Small intestine (tissue), 7 donors: ENCODE data around the gene ZNF407. TPM values are rescaled to one million over a fixed set of nuclear protein-coding genes. Genes with fewer than 3 reads are reported as not detected.

Experiments used
- DNase-seq, 2 donors: peaks; one replicate each; pipeline versions ENCODE4 v3.0.0 to v3.0.0-alpha.2; 2013
- FAIRE-seq: peaks from 2 replicates; lab custom pipeline; 2012; peaks lifted over from hg19 to GRCh38; lab: Jason Lieb, UNC
- H3K27ac ChIP-seq, 3 donors: one replicate each; pipeline ENCODE4 v1.5.1; 2013; ENCODE audit warnings: low read length in 2 of 3, mild to moderate bottlenecking in 2 of 3, control low read depth in 1 of 3, inconsistent platforms in 1 of 3, low read depth in 1 of 3, moderate library complexity in 1 of 3
- H3K27me3 ChIP-seq, 3 donors: one replicate each; pipeline ENCODE4 v1.6.1; 2013; ENCODE audit warnings: low read length in 3 of 3, inconsistent platforms in 1 of 3; ENCODE audit not compliant: control insufficient read depth in 3 of 3, insufficient read depth in 3 of 3
- H3K36me3 ChIP-seq, 3 donors: one replicate each; pipeline ENCODE4 v1.6.1; 2013; ENCODE audit warnings: low read length in 3 of 3, inconsistent platforms in 1 of 3, low read depth in 1 of 3, mild to moderate bottlenecking in 1 of 3, moderate library complexity in 1 of 3; ENCODE audit not compliant: control insufficient read depth in 3 of 3, insufficient read depth in 2 of 3
- H3K4me1 ChIP-seq, 3 donors: one replicate each; pipeline ENCODE4 v1.6.1; 2013; ENCODE audit warnings: low read length in 2 of 3, inconsistent platforms in 1 of 3, low read depth in 1 of 3, mild to moderate bottlenecking in 1 of 3, moderate library complexity in 1 of 3; ENCODE audit not compliant: control insufficient read depth in 3 of 3, insufficient read depth in 2 of 3
- H3K4me3 ChIP-seq, 3 donors: one replicate each; pipeline ENCODE4 v1.5.1; 2013; ENCODE audit warnings: low read length in 3 of 3, control low read depth in 1 of 3, inconsistent platforms in 1 of 3, low read depth in 1 of 3, mild to moderate bottlenecking in 1 of 3, moderate library complexity in 1 of 3
- H3K9me3 ChIP-seq, 2 donors: one replicate each; pipeline ENCODE4 v1.6.1; 2013; ENCODE audit warnings: low read depth in 1 of 2, low read length in 1 of 2; ENCODE audit not compliant: control insufficient read depth in 2 of 2, insufficient read depth in 1 of 2
- WGBS, 3 donors: extraction: QIAGEN DNeasy Blood & Tissue Kit; methylation state at CpG; one replicate each; pipeline ENCODE4 v1.1.7; 2013; 5-methylcytosine and 5-hydroxymethylcytosine counted together
- polyA plus RNA-seq, 4 donors: library from polyadenylated mRNA; stranded (reverse) in 3 of 4; unstranded in 1 of 4; fragments of 200-250 nt in 3 of 4; fragments of 120-200 nt in 1 of 4; gene quantifications; one replicate each; pipeline versions ENCODE4 v1.2.1 to v1.2.3, GENCODE V29; 2013
- donor health status: healthy with polysubstance abuse.
- donor health status: control.
- donor health status: control.
- donor health status: Bipolar disorder and iron deficiency.
- donor health status: healthy.

Gene ZNF407
- polyA plus RNA-seq, 4 donors = 2.7 to 6.3 (median 4.0) TPM

DNA sequence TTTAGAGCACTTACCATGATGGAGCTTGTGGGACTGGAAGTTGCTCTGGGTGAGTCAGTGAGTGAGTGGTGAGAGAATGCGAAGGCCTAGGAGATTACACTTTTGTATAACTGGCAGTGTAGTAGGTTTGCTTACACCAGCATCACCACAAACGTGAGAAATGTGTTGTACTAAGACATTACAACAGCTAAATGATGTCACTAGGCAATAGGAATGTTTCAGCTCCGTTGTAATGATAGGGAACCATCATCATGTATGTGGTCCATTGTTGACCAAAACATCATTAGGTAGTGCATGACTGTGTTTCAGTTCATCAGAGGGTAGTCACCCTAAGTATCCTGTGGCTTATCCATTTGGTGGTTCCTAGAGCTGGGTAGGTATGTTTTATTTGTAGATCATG lies 11.9 kb downstream of the ZNF407 start:
- no peak for FAIRE-seq
- DNase-seq = no peak
- Histone ChIP-seq H3K27ac (no peak overlapping the region), H3K4me3 (no peak overlapping the region), H3K36me3 (no peaks in the 10 kb centered on the region), H3K4me1 (no peaks in the 10 kb centered on the region), H3K27me3 (no peaks in the 10 kb centered on the region), H3K9me3 (no peaks in the 10 kb centered on the region)
- 81 to 86% (median 85%) methylated on average over 3 of the region's 3 CpGs for WGBS, 3 donors

DNA sequence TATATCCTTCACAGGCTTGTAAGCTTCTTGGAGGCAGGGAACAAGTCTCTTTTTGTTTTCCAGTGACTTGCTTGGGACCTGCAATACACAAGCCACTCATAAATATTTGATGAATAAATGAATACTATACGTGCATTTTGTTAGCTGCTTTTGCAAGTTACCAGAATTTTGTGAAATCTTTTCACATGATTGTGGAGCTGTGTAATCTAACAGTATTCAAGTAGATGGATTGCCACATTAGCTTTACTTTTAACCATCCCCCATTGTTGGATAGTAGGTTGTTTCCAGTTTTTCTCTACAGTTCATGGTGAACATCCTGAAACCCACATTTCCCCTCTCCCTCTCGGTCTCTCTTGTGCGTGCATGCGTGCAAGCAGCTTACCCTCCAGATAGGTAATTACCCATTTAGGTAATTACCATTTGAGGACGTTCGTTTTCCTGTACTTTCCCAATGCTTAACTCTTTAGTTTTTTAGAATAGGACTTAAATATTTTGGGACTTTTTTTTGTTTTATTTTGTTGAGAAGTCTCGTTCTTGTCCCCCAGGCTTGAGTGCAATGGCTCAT lies 12.5 kb downstream of the ZNF407 start:
- no peak for FAIRE-seq
- 88 to 96% (median 89%) methylated on average over 7 of the region's 7 CpGs for WGBS, 3 donors
- H3K9me3 ChIP-seq = peaks cover 0 to 4% of the 10 kb centered on the region in 2 donors

DNA sequence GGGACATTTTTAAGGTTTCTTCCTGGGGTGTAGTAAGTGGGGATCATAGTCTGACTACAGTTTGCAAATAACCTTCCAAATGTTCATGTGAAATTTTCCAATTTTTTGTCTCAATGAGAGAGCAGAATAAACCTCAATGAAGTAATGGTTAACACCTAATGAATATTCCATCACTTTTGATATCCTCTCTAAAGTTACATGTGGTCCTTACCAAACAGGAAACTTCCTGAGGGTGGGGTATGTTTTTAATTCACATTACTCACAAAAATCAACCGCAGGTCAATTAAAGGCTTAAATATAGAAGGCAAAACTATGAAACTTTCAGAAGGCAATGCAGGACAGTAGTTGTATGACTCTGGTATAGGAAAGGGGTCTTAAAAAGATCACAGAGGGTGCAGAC lies 13.2 kb downstream of the ZNF407 start:
- no peak for FAIRE-seq

More for the DNA sequence above, 12.5 kb downstream of the ZNF407 start:
- Histone ChIP-seq H3K27ac (no peak overlapping the region), H3K4me3 (no peak overlapping the region), H3K4me1 (no peaks in the 10 kb centered on the region), H3K27me3 (no peaks in the 10 kb centered on the region), H3K36me3 (no peaks in the 10 kb centered on the region)
- no peak for DNase-seq

DNA sequence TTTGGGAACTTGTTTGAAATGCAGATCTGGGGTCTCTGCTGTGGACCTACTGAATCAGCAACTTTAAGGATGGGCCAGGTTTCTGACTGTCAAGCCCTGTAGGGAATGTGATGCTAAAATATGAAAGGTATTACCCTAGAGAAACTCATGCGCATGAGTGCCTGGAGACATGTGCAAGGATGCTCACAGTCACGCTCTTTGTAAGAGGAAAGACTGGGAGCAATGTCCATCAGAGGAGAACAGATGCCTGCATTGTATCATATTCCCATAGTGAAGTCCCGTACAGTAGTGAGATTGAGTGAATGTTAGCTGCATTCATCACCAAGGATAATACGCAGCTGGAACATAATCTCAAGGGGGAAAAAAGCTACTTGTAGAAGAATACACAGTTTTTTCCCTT lies 14.1 kb downstream of the ZNF407 start:
- Histone ChIP-seq H3K36me3 (no peaks in the 10 kb centered on the region), H3K4me1 (no peaks in the 10 kb centered on the region), H3K9me3 (peaks cover 0 to 6% of the 10 kb centered on the region in 2 donors), H3K27ac (no peak overlapping the region), H3K27me3 (no peaks in the 10 kb centered on the region), H3K4me3 (no peak overlapping the region)
- DNase-seq (no peak), FAIRE-seq (no peak)
- 82 to 95% (median 90%) methylated on average over 4 of the region's 4 CpGs for WGBS, 3 donors

More for the DNA sequence above, 13.2 kb downstream of the ZNF407 start:
- Histone ChIP-seq H3K9me3 (peaks cover 0 to 4% of the 10 kb centered on the region in 2 donors), H3K27me3 (no peaks in the 10 kb centered on the region), H3K36me3 (no peaks in the 10 kb centered on the region), H3K4me1 (no peaks in the 10 kb centered on the region), H3K4me3 (no peak overlapping the region), H3K27ac (no peak overlapping the region)
- WGBS, 3 donors = 67 to 89% (median 81%) methylated on average over 1 of the region's 1 CpG
- no peak for DNase-seq

DNA sequence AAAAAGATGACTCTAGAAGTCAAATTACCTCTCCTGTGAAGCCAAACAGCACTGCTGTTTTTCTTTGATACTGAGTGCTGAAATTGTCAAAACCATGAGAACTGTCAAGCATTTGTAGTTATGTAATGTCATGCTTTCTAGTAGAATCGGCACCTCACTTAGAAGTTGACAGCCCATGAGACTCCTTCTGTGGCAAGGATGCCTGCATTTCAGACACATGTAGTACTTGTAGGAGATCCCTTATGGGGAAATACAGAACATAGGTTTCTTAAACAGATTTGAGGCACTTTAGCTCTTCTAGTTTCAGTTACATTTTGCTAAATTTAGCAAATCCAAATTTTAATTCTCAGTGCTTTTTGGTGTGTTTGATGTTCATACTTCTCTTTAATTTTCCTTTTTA lies 15.7 kb downstream of the ZNF407 start:
- DNase-seq (no peak), FAIRE-seq (no peak)
- Histone ChIP-seq H3K36me3 (no peaks in the 10 kb centered on the region), H3K9me3 (peaks cover 0 to 9% of the 10 kb centered on the region in 2 donors), H3K27ac (no peak overlapping the region), H3K4me1 (no peaks in the 10 kb centered on the region), H3K27me3 (no peaks in the 10 kb centered on the region), H3K4me3 (no peak overlapping the region)
- WGBS, 3 donors = 67 to 91% (median 70%) methylated on average over 1 of the region's 1 CpG

GRCh38 chr18:74616494-74616893 lies 18.8 kb downstream of the ZNF407 start:
- Histone ChIP-seq H3K36me3 (no peaks in the 10 kb centered on the region), H3K27ac (no peak overlapping the region), H3K27me3 (no peaks in the 10 kb centered on the region), H3K4me3 (no peak overlapping the region), H3K4me1 (no peaks in the 10 kb centered on the region), H3K9me3 (peaks cover 0 to 9% of the 10 kb centered on the region in 2 donors)
- WGBS, 3 donors = 58 to 60% (median 59%) methylated on average over 7 of the region's 7 CpGs
- DNase-seq (no peak), FAIRE-seq (no peak)

GRCh38 chr18:74617486-74617885 lies 19.8 kb downstream of the ZNF407 start:
- Histone ChIP-seq H3K27me3 (no peaks in the 10 kb centered on the region), H3K4me3 (no peak overlapping the region), H3K9me3 (peaks cover 0 to 9% of the 10 kb centered on the region in 2 donors), H3K36me3 (no peaks in the 10 kb centered on the region), H3K27ac (no peak overlapping the region), H3K4me1 (no peaks in the 10 kb centered on the region)
- FAIRE-seq (no peak), DNase-seq (no peak)
- 82 to 89% (median 86%) methylated on average over 2 of the region's 2 CpGs for WGBS, 3 donors

- WGBS, 3 donors = 79 to 81% (median 80%) methylated on average over 9 of the region's 9 CpGs
- DNase-seq (no peak), FAIRE-seq (no peak)
- H3K4me1 ChIP-seq = no peaks in the 10 kb centered on the region
- no peak overlapping the region for H3K4me3 ChIP-seq
- H3K9me3 ChIP-seq = peaks cover 0 to under 1% of the 10 kb centered on the region in 2 donors
- H3K36me3 ChIP-seq = no peaks in the 10 kb centered on the region
- no peaks in the 10 kb centered on the region for H3K27me3 ChIP-seq
- H3K27ac ChIP-seq = no peak overlapping the region
Observed at GRCh38 chr18:74622072-74622471, 24.4 kb downstream of the ZNF407 start.
